GM19025 (cell line): ENCODE data around the gene PLIN1.

Source experiments
- ATAC-seq: cut with Tn5 transposase; IDR thresholded peaks from one replicate; pipeline ENCODE4 v1.9.1; 2021; ENCODE audit warnings: mild to moderate bottlenecking, low read depth, moderate library complexity; ENCODE audit not compliant: unreplicated experiment

The PLIN1 gene

DNA sequence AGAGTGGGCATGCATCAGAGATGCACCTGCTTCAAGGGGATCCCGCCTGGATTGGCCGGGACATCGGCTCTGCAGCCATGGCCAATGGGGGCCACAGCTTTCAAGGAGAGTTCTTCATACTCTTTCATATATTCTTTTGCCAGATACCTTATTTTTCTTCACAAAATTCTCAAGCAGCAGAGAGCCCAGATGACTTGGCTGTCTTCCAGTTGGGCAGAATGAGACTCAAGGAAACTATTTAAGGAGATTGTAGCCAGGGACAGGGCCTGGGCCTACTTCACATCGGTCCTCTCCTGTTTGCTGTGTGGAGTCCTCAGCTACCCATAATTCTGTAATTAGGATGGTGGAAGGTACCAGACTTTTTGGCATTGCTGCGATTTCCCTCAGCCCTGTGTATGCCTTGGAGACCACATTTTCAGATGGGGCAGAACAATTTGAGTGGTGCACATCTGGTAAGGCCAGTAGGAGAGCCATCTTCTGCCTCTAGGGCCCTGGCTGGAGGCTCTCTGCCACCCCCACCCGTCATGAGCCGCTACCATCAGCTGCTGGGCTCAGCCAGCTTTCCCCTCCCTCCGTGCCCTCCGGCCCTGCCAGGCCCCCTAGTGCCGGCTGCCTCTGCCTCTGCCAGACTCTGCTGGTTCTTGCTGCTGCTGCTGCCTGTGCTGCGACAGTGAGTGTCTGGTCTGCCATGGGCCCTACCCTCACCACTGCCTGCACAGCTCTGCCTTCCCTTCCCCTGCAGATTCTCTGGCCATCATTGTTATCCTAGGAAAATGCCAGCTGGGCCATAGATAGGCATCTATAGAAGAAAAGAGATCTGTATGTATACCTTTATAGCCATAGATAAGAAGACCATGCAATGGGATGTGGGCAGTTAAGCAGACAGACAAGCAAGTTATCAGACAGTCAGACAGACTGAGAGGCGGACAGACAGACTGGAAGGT is 6.7 kb downstream of the PLIN1 start:
- no peak for ATAC-seq

DNA sequence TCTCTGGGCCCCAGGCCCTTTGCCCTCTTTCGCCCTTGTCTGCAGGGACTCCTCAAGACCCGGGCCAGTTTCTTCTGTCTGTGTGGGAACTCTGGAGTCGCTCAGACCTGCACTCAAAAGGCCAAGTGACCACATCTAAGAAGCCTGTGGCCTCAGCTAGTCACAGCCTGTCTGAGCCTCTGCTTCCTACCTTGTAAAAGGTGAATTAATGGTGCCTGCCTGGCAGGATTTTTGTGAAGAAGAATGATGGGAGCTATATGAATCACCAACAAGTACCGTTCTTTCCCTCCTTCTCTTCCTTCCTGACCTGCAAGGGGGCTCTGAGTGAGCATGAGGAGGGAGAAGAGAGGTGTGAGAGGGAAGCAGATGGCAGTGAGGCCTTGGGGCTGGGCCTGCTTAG is 7.5 kb downstream of the PLIN1 start:
- no peak for ATAC-seq

DNA sequence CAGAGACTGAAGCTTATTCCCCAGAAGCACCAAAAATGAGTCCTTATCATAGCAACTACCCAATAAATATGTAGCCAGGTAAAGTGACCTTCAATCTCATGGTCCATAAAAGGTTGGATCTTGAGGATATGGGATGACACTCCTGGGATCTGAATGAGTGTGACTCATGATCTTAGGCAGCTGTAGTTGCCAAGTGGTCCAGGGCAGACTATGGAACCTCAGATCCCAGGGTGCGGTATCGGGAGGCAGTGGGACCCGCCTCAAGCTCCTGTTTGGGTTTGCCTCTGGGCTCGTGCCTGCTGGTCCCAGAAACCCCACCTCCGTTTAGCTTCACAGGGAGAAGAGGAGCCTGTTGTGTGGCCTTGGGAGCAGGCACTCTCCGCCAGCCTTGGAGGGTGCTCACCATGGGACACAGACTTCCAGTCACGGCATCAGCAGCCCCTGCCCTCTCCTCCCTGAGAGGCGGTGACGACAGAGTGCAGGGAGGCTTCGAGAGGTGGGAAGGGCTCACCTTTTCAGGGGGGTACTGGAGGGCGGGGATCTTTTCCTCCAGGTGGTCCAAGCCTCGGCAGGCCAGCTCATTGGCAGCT is 8.1 kb downstream of the PLIN1 start:
- no peak for ATAC-seq

DNA sequence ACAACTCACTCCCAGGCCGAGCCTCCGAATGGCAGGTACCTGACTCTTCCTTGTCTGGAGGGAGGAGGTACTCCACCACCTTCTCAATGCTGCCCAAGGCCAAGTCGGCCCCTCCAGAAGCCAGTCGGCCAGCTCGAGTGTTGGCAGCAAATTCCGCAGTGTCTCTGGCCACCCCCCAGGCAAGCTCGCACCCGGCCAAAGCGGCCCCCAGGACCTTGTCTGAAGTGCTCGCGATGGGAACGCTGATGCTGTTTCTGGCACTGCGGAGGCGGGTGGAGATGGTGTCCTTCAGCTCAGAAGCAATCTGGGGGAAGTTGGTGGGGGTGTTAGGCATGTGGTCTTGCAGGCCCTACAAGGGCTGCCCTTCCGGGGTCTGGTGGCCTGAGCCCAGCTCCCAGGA is 9.2 kb downstream of the PLIN1 start:
- no peak for ATAC-seq

DNA sequence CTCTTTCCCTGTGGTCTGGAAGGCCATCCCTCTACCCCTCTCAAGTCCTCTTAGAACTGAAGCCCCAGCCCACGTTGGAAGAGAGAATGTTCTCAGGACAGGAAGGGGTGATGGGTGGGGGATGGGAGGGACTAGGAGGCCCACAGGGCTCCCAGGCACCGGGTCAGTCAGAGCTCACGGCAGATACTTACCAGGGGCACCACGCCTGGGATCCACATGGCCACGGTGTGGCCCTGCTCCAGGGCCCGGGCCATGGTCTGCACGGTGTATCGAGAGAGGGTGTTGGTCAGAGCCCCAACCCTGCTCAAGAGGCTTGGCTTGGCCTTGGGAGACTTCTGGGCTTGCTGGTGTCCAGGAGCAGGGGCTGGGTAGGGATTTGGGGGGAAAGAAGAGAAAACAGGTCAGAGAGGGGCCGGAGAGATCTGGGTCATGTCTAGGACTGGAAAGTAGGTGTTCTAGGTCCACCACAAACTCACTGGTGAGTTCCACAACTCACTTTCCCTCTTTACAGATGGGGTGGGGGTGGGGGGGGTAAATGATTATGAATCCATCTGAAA is 9.8 kb downstream of the PLIN1 start:
- no peak for ATAC-seq

DNA sequence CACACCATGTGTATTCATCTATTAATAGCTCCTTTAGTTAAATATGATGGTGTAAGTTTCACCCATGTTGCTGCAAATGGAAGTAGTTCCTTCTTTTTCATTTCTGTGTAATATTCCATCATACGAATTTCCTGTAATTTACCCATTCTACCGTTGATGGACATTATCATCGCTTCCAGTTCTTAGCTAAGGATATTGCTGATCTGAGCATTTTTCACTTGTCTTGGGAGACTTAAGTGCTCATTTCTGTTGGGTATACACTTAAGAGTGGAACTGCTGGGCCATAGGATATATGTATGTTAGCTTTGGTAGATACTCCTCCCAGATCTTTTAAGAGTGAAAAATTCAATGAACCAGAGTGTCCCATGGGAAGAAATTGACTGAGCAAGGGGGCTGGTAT is 11.0 kb downstream of the PLIN1 start:
- no peak for ATAC-seq

DNA sequence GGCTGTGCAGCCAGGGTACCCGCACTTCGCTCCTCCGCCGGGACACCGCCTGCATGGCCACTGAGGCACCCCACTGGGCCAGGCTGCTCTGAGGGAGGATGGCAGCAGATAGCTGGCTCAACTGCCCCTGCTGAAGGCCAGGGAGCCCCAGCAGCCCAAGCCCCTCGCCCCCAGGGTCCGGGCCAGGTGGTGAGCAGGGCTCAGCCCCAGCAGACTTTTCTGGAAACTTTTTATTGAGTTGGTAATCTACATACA is 11.5 kb downstream of the PLIN1 start:
- ATAC-seq, result no peak

DNA sequence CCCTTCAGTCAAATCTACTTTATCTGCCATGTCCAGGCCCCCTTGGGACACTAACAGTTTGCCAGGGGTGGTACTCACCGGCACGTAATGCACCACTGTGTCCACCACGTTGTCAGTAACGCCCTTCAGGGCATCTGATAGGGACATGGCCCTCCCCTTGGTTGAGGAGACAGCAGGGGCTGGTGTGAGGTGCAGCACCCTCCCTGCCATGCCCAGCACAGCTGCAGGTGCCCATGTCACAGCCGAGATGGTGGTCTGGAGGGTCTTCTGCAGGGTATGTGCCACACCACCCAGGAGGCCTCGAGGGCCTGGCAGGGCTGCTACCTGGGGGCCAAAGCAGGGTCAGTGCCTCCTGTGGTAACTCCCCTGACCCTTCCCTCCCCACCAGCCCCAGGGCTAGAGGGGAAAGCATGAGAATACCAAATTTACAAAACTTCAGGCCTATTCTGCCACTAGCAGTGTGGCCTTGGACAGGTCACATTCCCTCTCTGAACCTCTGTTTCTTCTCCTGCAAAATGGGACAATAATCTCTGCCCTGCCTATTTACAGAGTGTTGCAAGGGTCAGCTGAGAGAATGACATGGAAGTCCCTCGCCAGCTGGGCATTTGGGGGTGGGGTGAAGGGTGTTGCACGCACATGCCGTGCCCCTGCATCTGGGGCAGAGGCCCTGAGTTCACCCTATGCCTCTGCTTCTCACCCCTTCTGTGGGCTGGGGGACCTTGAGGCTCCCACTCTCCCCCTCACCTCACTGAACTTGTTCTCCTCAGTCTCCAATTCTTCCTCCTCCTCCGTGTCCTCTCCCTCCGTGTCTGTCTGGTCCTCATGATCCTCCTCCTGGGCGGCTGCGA is 12.1 kb downstream of the PLIN1 start:
- no peak for ATAC-seq

DNA sequence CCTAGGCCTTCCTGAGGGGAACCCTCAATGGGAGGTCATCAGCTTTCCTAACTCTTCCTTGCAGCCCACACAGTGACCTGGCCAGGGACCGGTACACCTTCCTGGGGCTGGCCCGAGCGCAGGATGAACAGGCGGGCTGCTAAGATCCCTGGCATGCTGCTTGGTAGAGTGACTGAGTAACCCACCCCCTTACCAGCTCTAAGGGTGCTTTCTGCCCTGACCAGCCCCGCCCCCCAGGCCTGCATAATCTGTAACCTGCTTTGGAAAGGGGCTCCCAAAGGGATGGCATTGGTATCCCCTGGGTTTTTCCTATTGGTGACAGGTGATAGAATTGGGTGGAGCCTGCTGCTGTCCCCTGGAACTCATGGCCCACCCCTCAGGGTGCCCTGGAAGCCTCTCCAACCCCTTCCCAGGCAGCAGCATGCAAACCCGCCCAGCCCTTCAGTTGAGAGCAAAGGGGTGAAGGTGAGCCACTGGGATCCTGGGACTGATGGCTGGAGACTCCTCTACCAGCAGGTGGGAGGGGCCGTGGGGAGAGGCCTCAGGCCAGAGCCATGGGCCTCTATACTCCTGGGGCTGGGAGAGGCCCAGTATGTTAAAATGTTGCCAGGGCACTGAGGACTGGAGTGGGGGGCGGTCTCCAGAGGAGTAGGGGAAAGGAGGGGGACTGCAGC is 12.8 kb downstream of the PLIN1 start:
- ATAC-seq, result no peak

DNA sequence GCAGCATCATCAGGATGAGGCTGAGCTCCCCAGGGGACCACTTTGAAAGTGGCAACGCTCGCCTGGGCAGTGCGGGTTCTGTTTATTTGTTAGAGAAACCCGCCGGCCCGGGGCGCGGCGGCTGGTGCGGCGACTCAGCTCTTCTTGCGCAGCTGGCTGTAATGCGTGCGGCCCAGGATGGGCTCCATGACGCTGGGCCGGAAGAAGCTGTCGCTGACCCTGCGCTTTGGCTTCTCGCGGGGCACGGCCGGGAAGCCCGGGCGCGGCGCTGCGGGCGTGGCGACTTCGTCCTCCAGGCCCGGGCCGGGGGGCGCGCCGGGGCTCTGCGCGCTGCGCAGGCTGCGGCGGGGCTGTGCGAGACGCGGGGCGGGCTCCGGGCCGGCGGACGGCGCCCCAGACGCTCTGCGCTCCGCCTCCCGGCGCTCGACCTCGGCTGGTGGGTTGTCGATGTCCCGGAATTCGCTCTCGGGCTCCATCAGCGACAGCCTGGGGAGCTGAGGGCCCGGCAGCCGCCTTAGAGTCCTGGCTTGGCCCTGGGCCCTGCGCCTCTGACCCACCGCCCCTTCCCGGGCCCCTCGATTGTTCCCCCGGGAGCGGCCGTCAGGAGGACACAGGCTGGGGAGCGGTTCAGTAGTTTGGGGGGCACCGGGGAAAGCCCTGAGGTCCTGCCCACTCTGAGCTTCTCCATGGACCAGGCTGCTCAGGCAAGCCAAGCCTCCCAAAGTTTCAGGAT is 13.6 kb downstream of the PLIN1 start:
- no peak for ATAC-seq

DNA sequence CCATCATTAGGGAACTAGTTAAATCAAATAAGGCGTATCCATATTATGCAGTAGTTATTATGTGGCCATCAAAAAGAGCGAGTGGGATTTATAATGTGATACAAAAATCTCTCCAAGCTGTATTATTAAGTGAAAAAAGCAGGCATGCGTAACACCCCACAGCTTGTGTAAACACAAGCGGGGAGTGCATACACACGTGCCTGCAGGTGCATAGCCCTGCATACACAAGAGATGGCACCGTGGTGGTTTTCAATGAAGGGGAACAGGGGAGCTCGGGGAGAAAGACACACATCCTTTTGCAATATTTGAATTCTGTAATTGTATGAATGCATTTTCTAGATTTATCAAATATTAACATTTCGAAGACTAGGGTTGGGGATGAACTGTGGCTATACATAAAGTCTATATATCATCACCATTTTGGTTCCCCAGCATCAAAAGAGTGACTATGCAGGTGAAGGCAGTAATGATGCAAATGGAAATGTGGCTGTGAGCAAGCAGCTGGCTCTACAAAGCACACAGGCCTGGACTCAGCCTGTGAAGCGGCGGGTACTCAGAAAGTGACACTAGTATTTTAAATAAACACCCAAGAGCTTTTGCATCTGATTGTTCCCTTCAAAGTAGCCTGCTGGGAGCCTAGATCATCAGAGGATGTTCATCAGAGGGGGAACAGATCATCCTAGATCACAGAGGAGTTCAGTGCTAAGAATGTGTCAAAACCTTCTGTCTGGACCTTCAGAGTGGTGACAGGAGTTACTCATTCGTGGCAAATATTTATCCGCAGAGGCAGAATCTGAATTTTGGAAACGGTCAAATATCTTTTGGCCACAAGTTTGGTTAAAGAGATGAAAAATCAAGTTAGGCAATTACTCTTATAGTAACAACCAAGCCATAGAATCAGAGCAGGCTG is 14.5 kb downstream of the PLIN1 start:
- no peak for ATAC-seq

DNA sequence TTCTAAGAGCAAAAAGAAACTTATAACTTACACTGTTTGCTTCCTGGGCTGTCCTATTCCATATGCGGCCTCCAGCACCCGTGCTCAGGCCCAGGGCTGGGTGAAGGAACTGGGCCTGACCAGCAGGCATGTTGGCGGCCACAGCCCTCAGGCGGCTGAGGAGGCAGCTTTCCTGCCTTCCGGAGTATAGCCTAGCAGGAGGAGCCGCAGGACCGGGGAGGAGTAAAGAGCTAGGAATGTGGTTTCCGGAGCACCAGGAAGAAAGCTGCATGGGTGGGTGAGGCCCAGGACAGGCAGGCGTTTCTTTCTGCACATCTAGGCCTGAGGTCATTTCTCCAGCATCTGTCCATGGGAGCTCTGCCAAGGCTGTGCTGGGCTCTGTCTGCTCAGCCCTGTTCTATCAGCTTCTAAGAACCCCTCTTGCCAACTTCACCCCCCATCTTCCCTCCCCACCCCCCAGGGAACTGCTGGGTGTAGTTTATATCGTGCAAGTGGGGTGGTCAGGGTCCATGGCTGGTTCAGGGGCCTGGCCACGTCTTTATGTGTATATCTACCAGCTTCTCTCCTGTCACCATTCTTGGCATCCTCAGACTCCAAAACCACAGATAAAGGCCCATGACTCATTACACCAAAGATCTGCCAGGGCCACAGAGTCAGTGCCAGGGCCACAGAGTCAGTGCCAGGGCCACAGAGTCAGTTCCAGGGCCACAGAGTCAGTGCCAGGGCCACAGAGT is 16.1 kb downstream of the PLIN1 start:
- no peak for ATAC-seq

DNA sequence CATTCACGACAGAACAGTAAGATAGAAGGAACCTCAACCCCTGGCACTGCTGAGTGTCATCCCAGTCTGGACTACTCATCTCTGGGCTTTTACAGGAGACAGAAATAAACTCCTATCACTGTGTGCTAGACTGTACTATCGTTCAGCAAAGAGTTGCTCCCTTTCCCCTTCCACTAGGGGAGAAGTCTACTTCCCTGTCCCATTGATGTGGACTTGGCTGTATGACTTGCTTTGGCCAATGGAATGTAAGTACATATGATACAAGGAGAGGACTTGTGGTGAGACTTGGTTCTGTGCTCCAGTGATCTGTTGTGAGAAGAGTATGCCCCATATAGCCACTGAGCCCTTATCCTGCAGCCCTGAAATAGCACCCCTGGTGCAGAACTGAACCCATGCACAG is 18.6 kb downstream of the PLIN1 start:
- no peak for ATAC-seq

DNA sequence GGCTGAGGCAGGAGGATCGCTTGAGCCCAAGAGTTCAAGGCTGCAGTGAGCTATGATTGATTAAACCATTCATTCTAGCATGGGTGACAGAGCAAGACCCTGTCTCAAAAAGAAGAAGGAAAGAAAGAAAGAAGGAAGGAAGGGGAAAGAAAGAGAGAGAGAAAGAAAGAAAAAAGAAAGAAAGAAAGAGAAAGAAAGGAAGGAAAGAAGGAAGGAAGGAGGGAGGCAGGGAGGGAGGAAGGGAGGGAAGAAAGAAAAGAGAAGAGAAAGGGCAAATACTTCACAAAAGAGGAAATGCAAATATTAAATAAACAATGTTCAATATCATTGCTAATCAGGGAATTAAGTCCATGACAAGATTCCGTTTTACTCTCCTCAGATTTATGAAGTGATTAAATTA is 19.9 kb downstream of the PLIN1 start:
- ATAC-seq, result no peak

DNA sequence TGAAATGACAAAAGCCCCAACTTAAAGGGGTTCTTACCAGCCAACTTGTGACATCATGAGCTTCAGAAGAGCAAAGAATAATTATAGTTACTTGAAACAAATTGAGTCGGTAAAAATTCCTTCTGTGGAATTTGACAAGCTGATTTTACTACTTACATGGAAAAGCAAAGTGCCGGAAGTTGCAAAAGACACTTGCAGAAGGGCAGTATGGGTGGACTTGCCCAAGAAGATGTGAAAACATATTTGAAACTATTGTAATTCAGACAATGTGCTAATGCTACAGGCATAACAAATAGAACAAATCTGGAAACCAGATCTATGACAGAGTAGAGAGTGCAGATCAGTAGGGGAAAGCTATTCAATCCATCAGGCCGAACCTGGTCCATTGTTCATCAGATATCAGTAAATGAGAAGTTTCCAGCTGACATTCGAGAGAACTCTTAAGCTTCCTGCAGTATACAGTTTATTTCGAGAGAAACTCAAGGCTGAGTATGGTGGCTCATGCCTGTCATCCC is 21.4 kb downstream of the PLIN1 start:
- ATAC-seq, result no peak

DNA sequence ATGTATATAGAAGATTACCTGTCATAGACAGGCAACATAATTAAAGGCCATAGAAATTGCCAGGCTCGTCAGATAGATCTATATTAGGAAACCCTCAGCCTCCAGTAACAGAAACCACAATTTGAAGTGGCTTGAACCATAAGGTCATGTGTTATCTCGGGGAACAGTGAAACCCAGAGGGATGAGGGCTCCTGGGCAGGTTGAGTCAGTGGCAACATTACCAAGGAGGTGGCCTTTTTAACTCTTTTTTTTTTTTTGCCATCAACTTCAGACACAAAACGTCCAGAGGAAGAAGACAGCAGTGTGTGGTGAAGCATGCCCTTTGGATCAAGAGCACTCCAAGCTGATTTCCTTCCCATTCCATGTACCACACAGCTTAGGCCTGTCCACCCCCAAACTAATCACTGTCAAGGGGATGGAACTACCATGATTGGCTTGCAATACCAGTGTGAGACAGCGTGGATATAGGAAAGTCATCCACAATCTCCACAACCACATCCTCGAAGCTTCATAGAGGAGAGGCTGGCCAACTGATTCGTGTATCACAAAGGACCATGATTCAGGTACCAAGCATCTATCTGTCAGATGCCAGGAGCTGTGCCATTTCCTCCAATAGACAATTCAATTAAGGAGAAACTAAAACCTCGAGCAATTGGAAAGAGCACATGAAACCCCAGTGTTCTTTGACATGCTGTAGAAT is 22.9 kb downstream of the PLIN1 start:
- no peak for ATAC-seq
